MG63 (cell line): ENCODE data around the gene RND1. TPM values are rescaled to one million over a fixed set of nuclear protein-coding genes. Genes with fewer than 3 reads are reported as not detected.
A peak's percentile ranks its signal among the peaks of the same experiment; 100 is the strongest.
"Not testable (repeated sequence)": the region's sequence is repeated elsewhere in the genome, so short reads cannot be mapped to it uniquely, and the experiment has no call there.

ENCODE experiments used
- DNase-seq: peaks from one replicate; pipeline ENCODE4 v3.0.0-alpha.2; 2020
- H3K27me3 ChIP-seq: fragments of 250-450 bp; sonication (Bioruptor Pico); 2 replicates; pipeline ENCODE4 v1.5.1; 2020; ENCODE audit warnings: mild to moderate bottlenecking, moderate library complexity
- H3K36me3 ChIP-seq: fragments of 250-450 bp; sonication (Bioruptor Pico); 2 replicates; pipeline ENCODE4 v1.5.1; 2020; ENCODE audit warnings: mild to moderate bottlenecking, moderate library complexity
- H3K4me3 ChIP-seq: fragments of 250-450 bp; sonication (Bioruptor Pico); 2 replicates; pipeline ENCODE4 v1.5.1; 2020; ENCODE audit warnings: mild to moderate bottlenecking, moderate library complexity
- H3K9me3 ChIP-seq: fragments of 250-450 bp; sonication (Bioruptor Pico); 2 replicates; pipeline ENCODE4 v1.5.1; 2020; ENCODE audit warnings: mild to moderate bottlenecking, moderate library complexity
- total RNA-seq: library from RNA; depleted of rRNA; stranded (reverse); fragments of >200 nt; shearing (Covaris generic); gene quantifications from 2 replicates; pipeline ENCODE4 v1.2.3, GENCODE V29; 2014; ENCODE audit warnings: low replicate concordance

Gene RND1
- total RNA-seq, 1 experiment from 2014 or later, result not detected

DNA sequence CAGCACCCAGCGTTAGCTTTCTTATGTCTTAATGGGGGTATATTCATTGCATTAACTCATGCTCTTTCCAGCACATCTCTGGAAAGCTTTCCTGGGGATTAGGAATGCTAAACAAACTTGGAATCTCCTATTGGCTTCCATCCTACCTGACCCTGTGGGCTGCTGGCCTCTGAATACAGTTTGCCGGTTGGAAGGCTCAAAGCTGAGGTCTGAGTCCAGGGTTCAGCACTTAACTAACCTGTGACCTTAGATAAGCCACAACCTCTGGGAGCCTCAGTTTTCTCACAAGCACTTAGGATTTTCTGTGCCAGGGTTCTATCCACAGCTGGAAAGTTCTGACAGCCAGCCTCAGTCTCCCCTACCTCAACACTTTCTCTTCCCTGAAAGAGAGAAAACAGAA, 12.9 kb upstream of the RND1 start:
- Histone ChIP-seq H3K4me3 (no peak overlapping the region), H3K36me3 (no peaks in the 10 kb centered on the region), H3K9me3 (no peaks in the 10 kb centered on the region), H3K27me3 (peaks cover 2% of the 10 kb centered on the region)
- no peak for DNase-seq

DNA sequence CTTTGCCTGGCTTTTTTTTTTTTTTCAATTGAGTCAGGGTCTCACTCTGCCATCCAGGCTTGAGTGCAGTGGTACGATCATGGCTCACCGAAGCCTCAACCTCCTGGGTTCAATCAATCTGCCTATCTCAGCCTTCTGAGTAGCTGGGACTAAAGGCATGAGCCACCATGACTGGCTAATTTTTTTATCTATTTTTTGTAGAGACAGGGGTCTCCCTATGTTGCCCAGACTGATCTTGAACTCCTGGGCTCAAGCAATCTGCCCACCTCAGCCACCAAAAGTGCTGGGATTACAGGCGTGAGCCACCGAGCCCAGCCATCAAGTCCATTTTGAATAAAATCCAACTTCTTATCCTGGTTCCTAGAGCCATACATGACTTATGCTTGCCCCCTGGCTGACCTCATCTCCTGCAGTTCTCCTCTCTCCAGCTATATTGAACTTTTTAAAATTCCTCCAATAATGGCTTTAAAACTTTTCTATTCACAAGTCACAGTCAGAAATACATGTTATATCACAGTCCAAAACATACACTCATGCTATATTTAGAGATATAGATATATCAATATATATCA, 10.4 kb upstream of the RND1 start:
- H3K36me3 ChIP-seq, result no peaks in the 10 kb centered on the region
- peak; percentile 36 for DNase-seq
- H3K4me3 ChIP-seq, result no peak overlapping the region
- H3K27me3 ChIP-seq, result no peaks in the 10 kb centered on the region; the same call in none of the 2 replicates
- no peaks in the 10 kb centered on the region for H3K9me3 ChIP-seq

DNA sequence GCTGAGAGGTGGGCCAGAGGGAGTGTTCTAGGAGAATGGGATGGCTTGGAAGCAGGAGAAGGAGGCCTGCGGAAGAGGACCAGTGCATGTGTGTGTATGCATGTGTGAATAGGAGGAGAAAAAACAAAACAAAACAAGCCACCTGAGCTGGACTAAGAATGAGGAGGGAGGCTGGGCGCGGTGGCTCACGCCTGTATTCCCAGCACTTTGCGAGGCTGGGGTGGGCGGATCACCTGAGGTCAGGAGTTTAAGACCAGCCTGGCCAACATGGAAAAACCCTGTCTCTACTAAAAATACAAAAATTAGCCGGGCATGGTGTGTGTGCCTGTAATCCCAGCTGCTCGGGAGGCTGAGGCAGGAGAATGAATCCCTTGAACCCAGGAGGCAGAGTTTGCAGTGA, 7.9 kb upstream of the RND1 start:
- H3K27me3 ChIP-seq, H3K36me3 ChIP-seq, H3K4me3 ChIP-seq, H3K9me3 ChIP-seq, DNase-seq: not testable (repeated sequence)

DNA sequence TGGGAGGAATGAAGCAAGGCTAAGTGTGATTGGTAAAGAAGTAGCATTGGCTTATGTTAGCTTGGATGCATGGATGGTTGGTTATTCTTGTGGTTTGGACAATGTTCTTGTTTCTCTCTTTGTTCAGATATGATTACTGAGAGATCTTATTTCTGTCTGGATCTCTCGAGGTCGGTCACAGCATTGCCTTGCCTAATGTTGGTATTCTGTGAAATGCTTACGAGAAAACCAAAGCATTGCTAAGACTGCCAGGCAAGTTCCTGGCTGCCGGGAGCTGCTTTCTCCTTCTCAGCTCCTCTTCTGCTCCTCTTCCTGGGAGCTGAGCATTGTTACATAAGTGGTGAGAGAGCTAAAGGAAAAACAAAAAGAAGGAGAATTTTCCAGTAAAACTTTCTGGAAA, 7.4 kb upstream of the RND1 start:
- no peak for DNase-seq
- no peaks in the 10 kb centered on the region for H3K36me3 ChIP-seq
- H3K9me3 ChIP-seq, result no peaks in the 10 kb centered on the region
- H3K27me3 ChIP-seq, result no peaks in the 10 kb centered on the region
- no peak overlapping the region for H3K4me3 ChIP-seq

DNA sequence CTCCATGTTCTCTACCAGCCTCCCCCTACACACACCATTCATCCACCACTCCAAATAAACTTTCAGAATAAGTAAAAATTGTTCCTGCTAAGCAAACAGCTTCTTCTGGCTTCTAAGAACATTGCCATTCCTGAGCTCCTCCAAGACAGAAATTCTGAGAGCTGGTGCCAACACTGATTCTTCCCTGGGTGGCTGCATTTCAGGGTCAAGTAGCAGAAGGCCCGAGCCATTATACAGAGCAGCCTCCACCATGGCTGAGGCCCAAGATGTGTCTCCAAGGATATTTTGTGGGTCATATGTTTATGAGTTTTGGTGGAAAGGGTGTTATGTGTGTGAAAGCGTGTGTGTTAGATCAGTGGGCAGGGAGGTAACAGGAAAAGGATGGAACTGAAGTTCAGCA, 3.5 kb upstream of the RND1 start:
- Histone ChIP-seq H3K9me3 (no peaks in the 10 kb centered on the region), H3K27me3 (peaks cover 14% of the 10 kb centered on the region), H3K36me3 (no peaks in the 10 kb centered on the region), H3K4me3 (no peak overlapping the region)
- no peak for DNase-seq

DNA sequence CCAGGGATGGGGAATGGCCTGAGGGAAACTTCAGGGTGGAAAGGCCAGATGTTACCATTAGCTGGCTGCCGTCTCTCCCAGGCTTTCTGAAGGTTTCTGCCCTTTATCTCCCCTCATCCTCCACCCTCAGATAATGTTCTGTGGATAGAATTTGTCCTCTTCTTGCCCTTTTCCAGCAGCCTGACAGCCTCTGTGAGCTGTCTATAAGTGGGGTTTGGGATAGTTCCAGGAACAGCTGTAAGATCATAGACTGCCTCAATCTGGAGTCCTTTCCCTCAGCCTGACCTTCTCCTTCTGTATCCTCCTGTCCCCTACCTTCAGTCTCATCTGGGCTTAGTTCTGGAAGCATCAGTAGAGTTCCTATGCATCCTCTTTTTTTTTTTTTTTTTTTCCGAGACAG, 2.8 kb upstream of the RND1 start:
- Histone ChIP-seq H3K27me3 (peaks cover 22% of the 10 kb centered on the region), H3K9me3 (no peaks in the 10 kb centered on the region), H3K36me3 (no peaks in the 10 kb centered on the region), H3K4me3 (no peak overlapping the region)
- DNase-seq, result no peak

DNA sequence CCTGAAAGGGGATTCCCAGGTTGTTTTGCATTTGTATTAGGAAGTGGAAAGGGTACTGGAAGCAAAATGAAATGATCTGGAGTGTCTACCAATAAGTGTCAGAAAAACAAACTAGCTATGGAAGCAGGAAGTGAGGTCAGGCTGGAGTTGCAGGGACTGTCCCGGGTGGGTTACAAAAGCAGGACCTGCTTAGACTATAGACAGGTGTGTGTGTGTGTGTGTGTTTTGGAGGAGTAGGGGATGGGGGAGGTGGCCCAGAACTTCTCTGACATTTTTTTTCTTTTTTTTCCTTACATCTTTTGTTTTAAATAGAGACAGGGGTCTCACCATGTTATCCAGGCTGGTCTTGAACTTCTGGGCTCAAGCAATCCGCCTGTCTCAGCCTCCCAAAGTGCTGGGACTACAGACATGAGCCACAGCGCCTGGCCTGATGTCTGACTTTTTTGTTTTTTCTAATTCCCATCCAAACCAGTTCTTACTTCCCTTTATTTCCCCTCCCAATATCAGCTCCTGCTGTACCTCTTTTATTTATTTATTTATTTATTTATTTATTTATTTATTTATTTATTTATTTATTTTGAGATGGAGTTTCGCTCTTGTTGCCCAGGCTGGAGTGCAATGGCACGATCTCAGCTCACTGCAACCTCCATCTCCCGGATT, 512 bp upstream of the RND1 start:
- H3K36me3 ChIP-seq, result no peaks in the 10 kb centered on the region
- peak overlapping the region; percentile 52 for H3K4me3 ChIP-seq
- peaks cover 23% of the 10 kb centered on the region for H3K27me3 ChIP-seq
- no peaks in the 10 kb centered on the region for H3K9me3 ChIP-seq
- no peak for DNase-seq

DNA sequence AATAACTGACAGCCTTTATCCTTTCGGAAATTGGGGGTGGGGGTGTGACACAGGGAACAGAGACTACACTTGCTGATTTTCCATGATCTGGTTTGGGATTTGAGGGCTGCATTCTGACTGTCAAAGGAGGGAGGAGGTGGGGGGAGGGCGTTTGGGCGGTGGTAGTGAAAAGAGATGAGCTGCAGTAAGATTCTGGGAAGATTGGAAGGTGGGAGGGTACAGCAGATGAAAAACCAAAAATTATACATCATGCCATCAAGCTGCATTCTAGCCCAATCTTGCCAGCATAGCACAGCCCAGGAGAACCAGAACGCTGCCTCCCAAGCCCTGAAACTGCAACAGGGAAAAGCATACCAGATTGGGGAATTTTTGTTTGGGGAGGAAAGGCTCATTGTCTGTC, 2.4 kb downstream of the RND1 start:
- Histone ChIP-seq H3K4me3 (no peak overlapping the region), H3K36me3 (no peaks in the 10 kb centered on the region), H3K27me3 (peaks cover 23% of the 10 kb centered on the region), H3K9me3 (no peaks in the 10 kb centered on the region)
- DNase-seq, result no peak

DNA sequence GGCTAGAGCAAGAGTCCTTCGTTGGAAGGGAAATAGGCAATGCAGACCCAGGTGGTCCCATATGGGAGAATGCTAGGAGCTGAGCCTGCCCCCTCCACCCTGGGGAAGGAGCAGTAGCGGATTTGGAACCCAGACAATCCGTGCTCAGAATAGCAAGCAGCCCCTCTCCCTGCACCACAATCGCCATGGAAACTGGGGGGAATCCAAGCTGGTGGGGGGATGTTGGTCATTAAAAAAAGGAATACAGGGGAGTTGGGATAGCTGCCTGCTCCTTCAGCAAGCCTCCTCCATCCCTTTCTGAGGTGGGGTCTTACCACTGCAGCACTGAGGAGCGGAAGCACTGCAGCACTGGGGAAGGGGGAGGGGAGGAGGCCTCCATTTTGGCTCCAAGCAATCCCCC, 2.9 kb downstream of the RND1 start:
- no peak for DNase-seq
- H3K4me3 ChIP-seq, result no peak overlapping the region

DNA sequence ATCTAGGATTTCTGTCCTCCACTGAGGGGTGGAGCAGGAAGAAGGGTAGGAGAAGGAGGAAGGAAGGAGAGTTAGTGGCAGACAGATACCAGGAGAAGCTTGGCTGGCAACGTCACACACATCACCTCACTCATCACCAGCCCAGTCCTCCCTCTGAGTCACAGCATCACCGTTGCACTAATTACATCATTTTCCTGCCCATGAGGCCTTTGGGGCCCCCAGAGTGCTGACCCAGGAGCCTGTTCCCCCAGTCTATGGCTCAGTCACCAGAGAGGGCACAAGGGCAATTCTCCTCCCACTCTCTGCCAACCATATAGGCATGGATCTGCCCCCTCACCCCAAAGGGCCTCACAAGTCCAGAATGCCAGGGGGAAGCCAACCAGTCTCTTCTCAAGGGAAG, 4.6 kb downstream of the RND1 start:
- Histone ChIP-seq H3K27me3 (peaks cover 23% of the 10 kb centered on the region), H3K4me3 (no peak overlapping the region), H3K9me3 (no peaks in the 10 kb centered on the region), H3K36me3 (no peaks in the 10 kb centered on the region)
- no peak for DNase-seq

More for the DNA sequence above, 2.9 kb downstream of the RND1 start:
- no peaks in the 10 kb centered on the region for H3K36me3 ChIP-seq
- no peaks in the 10 kb centered on the region for H3K9me3 ChIP-seq
- peaks cover 23% of the 10 kb centered on the region for H3K27me3 ChIP-seq

DNA sequence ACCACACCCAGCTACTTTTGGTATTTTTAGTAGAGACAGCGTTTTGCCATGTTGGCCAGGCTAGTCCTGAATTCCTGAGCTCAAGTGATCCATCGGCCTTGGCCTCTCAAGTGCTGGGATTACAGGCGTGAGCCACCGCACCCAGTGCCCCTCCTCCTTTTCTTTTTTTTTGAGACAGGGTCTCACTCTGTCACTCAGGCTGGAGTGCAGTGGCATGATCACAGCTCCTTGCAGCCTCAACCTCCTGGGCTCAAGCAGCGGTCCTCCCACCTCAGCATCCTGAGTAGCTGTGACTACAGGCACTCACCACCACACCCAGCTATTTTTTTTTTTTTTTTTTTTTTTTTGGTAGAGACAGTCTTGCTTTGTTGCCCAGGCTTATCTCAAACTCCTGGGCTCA, 5.4 kb downstream of the RND1 start:
- H3K36me3 ChIP-seq, H3K9me3 ChIP-seq, DNase-seq, H3K4me3 ChIP-seq: not testable (repeated sequence)
- H3K27me3 ChIP-seq, result peaks cover 19% of the 10 kb centered on the region

DNA sequence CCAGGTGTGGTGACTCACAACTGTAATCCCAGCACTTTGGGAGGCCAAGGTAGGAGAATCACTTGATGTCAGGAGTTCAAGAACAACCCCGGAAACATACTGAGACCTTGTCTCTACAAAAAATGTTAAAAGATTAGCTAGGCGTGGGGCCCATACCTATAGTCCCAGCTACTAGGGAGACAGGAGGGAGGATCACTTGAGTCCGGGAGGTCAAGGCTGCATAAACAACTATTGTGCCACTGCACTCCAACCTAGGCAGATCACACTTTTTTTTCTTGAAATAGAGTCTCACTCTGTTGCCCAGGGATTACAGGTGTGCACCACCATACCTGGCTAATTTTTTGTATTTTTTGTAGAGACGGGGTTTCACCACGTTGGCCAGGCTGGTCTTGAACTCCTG, 6.1 kb downstream of the RND1 start:
- Histone ChIP-seq H3K4me3 (no peak overlapping the region), H3K36me3 (no peaks in the 10 kb centered on the region), H3K9me3 (no peaks in the 10 kb centered on the region), H3K27me3 (peaks cover 13% of the 10 kb centered on the region)
- no peak for DNase-seq

DNA sequence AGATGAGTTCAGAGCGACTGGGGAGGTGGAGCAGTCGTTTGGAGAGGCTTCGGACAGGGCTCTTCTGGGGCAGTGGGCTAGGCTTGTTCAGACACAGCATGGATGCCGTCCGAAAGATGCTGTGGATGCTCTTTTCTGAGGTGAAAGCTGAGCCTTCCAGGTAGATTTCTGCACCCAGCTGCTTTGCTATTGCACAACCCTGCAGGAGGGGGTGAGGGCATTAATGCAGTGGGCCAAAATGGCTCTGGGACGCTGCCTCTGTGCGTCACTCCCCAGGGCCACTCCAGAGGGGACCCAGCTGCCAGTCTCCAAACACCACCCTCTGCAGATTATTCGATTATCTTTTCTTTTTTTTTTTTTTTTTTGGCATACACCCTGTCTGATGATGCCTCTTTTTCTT, 7.6 kb downstream of the RND1 start:
- Histone ChIP-seq H3K9me3 (no peaks in the 10 kb centered on the region), H3K4me3 (no peak overlapping the region), H3K36me3 (no peaks in the 10 kb centered on the region), H3K27me3 (no peaks in the 10 kb centered on the region; the same call in 1 of the 2 replicates)
- DNase-seq, result no peak

DNA sequence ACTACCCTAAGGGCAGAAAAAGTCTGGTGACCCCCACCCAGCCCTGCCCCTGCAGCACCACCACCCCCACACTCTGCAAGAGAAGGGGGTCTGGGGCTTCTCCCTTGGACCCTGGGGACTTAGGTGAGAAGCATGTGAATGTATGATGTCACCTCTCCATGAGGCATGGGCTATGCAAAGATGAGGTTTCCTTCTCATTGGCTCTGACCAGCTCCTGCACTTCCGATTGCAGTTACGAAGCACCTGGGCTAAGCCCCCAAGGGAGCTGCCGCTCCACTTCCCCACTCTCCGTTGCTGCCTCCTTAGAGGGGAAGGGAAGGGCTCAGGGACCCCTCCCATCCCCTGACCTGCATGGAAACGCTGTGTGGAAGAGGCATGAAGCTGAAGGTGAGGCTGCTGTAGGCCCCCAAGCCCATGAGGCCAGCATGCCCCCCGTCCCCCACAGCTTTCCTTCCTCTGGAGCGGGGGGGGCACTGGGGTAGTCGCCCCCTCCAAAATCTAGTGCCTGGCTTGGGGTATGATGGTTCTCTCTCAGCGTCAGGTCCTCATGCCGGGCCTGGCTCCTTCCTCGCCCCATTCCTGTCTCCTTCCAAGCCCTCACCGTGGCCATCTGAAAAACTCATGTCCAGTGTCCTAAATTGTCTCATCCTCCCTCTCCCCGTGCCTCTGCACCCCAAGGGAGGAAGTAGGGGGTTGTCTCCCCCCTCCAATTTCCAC, 8.2 kb downstream of the RND1 start:
- H3K4me3 ChIP-seq, result no peak overlapping the region
- H3K36me3 ChIP-seq, result no peaks in the 10 kb centered on the region
- no peaks in the 10 kb centered on the region for H3K9me3 ChIP-seq
- H3K27me3 ChIP-seq, result no peaks in the 10 kb centered on the region
- no peak for DNase-seq

DNA sequence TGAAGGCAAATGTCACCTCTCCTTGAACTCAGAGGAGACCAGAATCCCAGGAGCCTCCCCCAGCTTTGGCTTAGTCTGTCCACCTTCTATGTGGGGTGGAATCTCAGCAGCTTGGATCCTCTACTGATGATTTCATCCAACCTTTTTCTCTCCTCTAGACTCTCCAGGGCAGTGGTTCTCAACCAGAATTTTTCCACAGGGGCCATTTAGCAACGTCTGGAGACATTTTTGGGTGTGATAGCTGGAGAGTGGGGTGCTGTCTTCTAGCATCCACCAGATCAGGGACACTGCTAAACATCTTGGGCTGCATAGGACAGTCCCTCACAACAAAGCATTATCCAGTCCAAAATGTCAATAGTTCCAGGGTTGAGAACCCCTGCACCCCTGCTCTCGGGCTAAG, 9.3 kb downstream of the RND1 start:
- Histone ChIP-seq H3K27me3 (no peaks in the 10 kb centered on the region), H3K9me3 (no peaks in the 10 kb centered on the region), H3K36me3 (no peaks in the 10 kb centered on the region; the same call in 1 of the 2 replicates), H3K4me3 (no peak overlapping the region)
- no peak for DNase-seq

DNA sequence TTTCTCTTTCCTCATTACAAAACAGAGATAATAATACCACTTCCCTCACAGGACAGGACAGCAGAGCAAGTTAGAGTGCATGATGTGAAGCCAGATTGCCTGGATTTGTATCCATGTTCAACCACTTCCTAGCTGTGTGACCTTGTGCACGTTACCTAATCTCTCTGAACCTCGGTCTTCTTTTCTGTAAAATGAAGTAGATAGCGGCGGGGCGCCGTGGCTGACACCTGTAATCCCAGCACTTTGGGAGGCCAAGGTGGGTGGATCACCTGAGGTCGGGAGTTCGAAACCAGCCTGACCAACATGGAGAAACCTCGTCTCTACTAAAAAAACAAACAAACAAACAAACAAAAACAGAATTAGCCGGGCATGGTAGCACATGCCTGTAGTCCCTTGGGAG, 10.7 kb downstream of the RND1 start:
- H3K9me3 ChIP-seq, H3K4me3 ChIP-seq, DNase-seq, H3K27me3 ChIP-seq: not testable (repeated sequence)
- H3K36me3 ChIP-seq, result peaks cover 11% of the 10 kb centered on the region

DNA sequence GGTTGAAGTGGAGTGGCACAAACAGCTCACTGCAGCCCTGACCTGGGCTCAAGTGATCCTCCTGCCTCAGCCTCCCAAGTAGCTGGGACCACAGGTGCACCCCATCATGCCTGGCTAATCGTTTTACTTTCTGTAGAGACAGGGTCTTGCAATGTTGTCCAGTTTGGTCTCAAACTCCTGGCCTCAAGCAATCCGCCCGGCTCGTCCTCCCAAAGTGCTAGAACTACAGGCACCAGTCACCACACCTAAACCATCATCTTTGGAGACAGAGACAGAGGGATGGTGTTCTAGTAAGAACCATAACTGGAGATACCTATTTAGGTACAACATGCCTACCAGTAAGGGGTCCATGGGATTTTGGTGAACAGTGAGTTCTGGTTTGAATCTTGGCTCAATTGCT, 11.2 kb downstream of the RND1 start:
- Histone ChIP-seq H3K9me3 (no peaks in the 10 kb centered on the region), H3K27me3 (no peaks in the 10 kb centered on the region), H3K36me3 (peaks cover 11% of the 10 kb centered on the region), H3K4me3 (no peak overlapping the region)
- DNase-seq, result no peak
